Measurements from ENCODE around the gene ADGRL3.
"Not testable (repeated sequence)": the region's sequence is repeated elsewhere in the genome, so short reads cannot be mapped to it uniquely, and the experiment has no call there.

ADGRL3 gene

GRCh38 chr4:61373901-61374440 is 173.8 kb downstream of the ADGRL3 start:
- DNase-seq, result no peak

- DNase-seq, result no peak
These were observed 174.3 kb downstream of the ADGRL3 start for GRCh38 chr4:61374447-61374891.

DNA sequence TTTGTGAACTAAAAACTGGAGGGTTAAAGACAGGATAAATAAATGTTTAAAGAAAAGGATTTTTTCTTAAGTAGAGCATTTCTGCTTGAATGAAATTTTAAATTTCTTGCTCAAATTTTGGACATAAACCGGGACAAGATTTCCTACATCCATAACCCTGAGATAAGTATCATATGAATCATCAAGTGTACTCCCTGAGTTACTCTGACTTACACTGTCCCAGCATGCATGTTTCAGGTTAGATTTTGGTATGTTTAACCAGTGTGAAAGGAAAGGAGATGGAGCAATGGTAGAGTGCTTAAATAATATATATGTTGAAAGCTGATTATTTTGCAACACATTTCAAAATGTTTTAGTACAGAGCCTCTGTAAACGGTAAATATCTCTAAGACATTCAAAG is 175.2 kb downstream of the ADGRL3 start:
- no peak for DNase-seq

DNA sequence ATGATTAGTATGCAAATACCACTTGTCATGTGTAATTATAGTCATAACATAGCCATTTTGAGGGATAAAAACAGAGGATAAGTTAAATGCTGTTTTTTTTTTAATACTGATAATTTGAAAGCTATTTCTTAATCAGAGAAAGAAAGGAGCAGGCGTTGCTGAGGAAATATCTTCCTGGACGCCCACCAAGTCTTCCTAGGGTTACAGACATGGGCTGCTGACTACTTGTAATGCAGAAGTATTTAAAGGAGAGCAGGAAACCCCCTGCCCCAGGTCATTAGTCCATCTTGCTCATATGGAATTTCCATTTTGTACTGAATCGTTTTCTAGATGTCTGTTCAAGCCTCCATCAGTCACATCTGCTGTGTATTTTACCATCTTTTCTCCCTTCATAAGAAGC is 176.2 kb downstream of the ADGRL3 start:
- DNase-seq, result no peak

DNA sequence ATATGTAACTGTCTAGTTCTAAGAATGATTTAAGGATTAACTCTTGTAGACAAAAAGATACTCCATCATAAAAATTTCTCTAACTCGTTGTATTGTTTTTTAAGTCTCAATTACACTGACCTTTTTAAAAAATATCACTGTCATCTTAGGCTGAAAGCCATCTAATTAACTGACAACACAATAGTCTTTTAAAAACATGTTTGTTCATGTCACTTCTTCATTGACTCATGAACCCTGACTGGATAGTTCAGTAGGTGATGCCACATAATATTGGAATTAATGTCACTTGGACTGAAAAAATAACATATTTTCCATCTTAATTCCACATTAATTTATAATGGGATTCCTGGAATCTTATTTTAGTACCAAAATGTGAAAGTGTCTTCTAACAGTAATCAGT is 179.3 kb downstream of the ADGRL3 start:
- no peak for DNase-seq

DNA sequence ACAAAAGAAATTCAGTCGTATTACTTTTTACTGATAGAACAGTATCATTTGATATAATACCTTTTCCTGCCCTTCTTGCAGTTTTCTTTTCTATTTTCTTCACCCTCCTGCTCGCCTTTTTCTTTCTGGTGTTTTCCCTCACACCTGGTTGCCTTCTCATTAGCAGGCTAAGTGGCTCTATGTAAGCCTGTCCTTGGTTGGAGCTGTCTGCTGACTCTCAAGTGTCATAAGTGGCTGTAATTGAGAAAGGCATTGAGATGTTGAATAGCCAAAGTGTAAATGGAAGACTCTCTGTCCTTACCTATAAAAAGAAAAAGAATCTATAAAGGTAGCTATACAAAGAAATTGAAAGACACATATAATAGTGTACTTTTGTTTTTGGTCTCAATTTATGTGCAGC is 180.7 kb downstream of the ADGRL3 start:
- no peak for DNase-seq

- DNase-seq, result no peak
These were observed 185.1 kb downstream of the ADGRL3 start for GRCh38 chr4:61385256-61385655.

GRCh38 chr4:61387372-61387771 is 187.2 kb downstream of the ADGRL3 start:
- not testable (repeated sequence) for DNase-seq

DNA sequence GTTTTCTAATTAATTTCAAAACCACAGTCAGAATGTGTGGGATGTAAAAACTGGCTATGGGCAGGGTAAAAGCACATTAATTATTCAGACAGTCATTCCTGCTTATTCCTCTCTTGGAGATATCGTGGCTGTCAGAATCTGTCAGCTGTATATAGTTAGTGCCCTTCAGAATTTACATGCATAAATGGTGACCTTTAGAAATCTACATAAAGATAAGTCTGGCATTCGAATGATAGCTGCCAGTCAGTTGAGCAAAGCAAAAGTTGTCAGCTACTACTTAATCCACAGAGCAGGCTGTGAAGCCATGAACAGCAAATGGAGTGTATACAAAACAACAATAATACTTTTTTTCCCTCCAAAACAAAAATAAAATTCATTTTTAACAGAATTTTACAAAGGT is 189.5 kb downstream of the ADGRL3 start:
- DNase-seq, result no peak

DNA sequence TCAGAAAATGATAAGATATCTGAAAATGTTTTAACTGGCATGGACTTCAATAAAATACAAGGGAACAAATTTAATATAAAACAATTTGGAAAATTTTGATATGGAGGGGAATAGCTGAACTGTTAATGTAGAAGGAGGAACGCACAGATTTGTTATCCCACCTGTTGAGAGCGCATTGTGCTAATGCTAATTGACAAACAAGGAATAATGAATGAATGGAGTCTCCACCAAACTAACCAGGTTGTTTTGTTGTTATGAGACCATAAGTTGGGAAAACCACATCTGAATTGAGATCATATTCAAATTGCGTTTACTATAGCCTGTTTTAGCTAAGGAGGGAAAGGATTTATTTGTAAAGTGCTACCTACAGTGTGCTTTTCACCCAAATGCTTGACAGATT is 195.6 kb downstream of the ADGRL3 start:
- DNase-seq, result no peak

- DNase-seq, result no peak
These were observed 197.0 kb downstream of the ADGRL3 start for GRCh38 chr4:61397174-61397573.

GRCh38 chr4:61400439-61401038 is 200.4 kb downstream of the ADGRL3 start:
- no peak for DNase-seq

DNA sequence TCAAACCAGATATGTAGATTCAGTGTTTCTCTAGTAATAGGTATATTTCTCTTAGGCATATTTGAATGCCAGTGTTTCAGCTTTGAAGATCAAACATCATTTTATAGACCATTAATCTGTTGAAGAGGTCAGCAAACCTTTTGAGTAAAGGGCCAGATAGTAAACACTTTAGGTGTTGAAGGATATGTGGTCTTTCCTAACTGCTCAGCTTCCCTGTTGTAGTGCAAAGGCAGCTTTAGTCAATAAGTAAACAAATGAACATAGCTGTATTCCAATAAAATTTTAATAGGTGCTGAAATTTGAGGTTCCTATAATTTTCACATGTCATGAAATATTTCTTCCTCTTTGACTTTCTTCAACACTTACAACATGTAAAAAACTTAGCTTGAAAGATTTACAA is 201.6 kb downstream of the ADGRL3 start:
- DNase-seq, result no peak

GRCh38 chr4:61405307-61405706 is 205.2 kb downstream of the ADGRL3 start:
- DNase-seq, result no peak

DNA sequence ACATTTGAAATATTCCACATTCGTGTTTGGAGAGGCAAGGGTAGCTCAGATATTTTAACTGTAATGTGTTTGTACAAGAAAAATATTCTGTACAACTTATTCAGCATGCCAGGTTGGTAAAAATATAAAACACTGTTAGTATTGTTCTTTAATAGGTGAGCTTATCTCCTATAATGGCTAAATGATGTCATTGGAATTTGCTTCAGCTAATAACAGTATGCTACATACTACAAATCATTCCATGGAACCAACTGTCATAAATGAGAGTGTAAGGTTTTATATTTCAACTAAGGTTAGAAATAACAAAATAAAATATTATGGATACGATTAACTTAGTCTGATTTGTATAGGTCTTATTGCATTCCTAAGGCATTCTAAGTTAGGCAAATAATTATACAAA is 206.6 kb downstream of the ADGRL3 start:
- no peak for DNase-seq

DNA sequence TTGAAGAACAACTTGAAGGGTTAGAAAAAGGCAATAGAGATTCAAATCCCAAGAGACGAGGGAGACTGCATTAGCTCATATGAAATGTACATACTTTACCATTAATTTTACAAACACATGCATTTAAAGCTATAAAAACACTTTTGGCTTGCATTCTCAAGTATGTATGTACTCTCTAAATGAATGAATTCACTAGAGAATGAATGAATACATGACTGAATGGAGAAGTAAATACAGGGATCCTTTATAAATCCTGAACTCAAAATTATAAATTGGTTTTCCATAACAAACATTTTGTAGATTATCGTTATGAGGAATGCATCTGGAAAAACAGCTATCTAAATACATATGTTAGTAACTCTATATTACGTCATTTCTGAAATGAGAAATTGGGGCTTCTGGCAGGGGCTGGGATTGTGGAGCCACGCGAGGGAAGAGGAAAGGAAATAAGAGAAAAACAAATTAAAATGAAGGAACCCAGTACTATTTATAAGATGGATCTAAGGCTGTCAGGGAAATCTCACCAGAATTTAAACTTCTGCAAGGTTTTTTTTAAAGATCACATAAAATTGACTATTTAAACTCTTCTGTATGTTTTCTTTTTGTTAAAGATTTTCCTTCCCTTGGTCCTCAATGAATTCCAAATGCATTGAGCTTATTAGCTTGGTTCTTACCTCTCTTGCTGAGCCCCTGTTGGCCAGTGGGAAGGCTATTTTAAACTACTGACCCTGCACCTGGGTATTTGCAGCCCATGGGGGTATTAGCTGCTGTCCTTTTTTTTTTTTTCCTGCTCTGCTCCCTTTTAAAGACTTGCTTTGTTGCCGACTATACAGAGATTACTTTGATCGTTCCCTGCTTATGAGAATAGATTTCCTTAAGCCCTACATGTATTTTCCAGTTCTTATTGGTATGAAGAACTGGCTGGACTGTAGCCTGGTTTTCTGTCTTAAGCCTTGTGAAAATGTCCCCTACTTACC is 207.8 kb downstream of the ADGRL3 start:
- no peak for DNase-seq

- no peak for DNase-seq
These were observed 208.7 kb downstream of the ADGRL3 start for GRCh38 chr4:61408861-61409260.

- DNase-seq, result no peak
These were observed 211.1 kb downstream of the ADGRL3 start for GRCh38 chr4:61411241-61411640.

DNA sequence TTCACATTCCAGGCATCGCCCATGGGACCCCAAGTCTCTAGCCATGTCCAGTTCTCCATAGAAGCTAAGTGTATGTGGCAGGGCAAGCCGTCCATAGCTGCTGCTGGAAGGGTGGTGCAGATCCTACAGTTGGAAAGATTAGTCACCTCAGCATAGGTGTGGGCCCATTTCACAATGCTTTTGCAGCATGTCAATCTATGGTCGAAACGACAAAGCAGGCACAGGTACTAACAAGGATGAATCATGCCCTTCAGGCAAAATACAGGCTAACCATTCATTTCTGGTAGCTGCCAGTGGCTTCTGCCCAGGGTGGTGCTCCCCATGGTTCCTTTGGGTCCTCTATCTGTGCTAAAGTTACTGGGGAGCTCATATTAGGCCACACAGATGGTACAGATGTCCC is 225.2 kb downstream of the ADGRL3 start:
- DNase-seq, result no peak

DNA sequence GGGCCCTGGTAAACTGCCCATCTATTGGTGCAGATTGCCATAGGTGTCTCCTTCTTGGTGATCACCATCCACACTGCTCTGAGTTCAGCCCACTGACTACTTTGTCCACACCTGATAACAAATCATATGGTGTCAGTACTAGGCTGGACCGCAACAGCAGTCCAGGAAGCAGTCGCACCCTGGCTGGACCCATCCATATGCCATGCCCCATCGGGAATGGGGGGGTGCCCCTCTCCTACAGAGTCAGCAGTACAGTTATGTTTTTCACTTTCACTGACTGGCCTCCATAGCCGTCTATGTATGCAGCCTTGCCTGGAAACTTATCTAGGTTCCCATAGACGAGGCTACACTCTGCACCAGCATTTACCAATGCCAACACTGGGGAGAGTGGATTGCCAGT is 226.1 kb downstream of the ADGRL3 start:
- no peak for DNase-seq

DNA sequence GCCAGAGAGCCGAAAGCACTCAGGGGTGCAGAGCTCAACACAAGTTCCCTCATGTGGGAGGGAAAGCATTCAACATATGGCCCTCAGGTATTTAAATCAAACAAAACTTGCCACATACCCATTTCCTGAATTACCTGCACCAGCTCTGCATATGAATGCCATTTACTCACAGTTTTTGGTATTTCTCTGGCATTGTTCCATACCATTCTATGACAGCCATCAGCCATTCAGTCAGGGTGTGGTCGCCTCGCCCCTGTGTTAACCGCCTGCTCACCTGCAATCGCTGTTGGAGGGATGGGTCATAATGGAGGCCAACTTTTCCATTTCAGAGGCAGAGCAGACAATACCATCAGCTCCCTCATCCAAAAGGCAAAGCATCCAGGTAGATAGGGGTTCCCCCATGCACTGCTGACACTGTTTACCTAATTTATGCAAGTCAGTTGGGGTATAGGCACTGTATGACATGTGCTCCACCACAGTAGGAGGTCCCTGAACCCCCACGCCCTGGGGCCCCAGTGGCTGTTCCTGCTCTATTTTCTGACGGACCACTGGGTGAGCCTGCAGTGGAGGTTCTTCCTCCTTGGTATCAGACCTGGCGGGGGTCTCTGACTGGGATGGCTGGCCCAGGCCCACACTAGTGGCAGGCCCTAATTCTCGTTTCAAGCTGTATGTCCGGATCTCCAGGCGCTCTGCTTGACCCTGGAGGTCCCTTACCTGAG is 227.1 kb downstream of the ADGRL3 start:
- no peak for DNase-seq

- no peak for DNase-seq
These were observed 227.8 kb downstream of the ADGRL3 start for GRCh38 chr4:61427818-61428495.

- no peak for DNase-seq
These were observed 228.8 kb downstream of the ADGRL3 start for GRCh38 chr4:61428950-61429349.
